GM12872 (cell line): ENCODE measurements around the gene SMIM26.

ENCODE experiments used
- CTCF ChIP-seq: IDR thresholded peaks from 3 replicates; pipeline ENCODE4 v1.5.1; 2011; ENCODE audit warnings: low read depth, mild to moderate bottlenecking, low read length, moderate library complexity; ENCODE audit not compliant: insufficient read depth

Gene SMIM26

DNA sequence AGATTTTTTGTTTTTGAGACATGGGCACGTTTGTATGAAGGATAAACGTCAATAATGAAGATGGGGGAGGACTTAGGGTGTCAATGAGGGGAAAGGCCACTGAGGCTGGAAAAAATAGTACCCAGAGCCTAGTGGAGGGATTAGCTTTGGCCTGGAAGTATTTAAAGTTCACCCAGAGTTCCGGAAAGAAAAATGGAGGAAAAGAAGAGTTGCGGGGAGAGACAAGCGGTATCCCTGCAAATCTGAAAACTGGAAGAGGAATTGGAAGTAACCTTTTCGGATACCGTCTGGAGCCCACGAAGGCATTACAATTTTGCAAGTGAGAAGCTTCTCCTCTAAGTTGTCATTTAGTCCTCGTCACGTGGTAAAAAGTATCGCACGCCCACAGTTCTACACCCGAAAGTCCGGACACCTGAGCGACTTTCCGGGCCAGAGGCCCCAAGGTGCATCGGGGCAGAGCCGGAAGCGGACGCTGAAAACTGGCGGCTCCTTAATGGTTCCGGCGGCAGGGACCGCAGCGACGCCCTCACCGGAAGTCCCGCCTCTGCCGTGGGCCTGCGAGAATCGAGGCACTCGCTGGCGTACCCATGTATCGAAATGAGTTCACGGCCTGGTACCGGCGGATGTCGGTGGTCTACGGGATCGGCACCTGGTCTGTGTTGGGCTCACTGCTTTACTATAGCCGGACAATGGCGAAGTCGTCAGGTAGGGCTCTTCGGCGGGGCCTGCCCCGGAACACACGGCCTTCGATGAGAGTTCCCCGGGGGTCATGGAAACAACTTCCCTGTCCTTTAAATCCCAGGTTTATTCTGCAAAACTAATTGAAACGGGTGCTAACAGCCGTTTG, at the start of gene SMIM26:
TSS of gene SMIM26 (plus strand) at position 541 of the 847 bp plus-strand sequence. CDS start at position 588, 47 bp downstream.
- TF ChIP-seq CTCF, result no peak

DNA sequence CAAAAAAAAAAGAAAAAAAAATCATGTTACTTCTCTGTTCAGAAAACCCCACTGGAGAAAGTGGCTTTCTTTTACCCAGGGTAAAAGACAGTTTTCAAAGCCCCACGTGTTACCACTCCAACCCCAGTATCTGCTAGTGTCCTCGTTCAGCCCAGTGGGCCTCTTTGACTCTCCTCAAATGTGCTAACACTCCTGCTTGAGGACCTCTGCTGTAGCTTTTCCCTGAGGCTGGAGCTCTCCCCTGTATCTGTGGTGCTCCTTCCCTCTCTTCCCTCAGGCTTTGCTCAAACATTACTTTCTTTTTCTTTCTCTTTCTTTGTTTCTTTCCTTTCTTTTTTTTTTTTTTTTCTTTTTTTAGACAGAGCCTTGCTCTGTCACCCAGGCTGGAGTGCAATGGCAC, 44.2 kb upstream of the SMIM26 start:
- TF ChIP-seq CTCF, result no peak

DNA sequence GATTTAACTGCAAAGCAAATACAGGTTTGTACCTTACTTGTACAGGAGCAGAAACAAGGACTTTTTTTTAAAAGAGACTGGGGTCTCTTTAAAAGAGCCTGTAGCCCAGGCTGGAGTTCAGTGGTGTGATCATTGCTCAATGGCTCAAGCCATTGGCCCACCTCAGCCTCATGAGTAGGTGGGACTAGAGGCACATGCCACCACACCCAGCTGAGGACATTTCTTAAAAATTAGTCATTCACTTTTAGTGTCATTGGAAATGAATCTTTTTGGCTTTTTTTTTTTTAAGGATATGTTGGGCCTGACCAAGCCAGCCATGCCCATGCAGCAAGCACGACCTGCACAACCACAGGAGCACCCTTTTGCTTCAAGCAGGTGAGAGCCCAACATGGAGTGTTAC, 42.6 kb upstream of the SMIM26 start:
- TF ChIP-seq CTCF, result no peak

GRCh38 chr20:18527339-18527738, 39.9 kb upstream of the SMIM26 start:
- TF ChIP-seq CTCF, result no peak

DNA sequence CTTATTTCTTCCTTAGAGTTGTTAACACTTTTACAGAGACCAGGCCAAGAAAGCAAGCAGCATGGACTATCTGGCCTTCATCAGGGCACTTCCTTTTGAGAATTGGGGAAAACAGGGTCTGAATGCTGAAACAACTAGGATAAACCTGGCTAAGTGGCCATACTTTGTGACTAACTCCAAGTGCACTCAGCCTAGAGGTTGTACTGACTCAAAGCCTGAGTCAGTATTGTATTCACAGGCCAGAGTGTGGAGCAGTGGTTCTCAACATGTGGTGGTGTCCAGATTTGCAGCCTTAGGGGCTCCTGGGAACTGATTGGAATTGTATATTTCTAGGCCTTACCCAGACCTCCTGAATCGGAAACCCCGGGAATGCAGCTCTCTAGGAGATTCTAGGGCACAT, 39.4 kb upstream of the SMIM26 start:
- TF ChIP-seq CTCF, result no peak

- TF ChIP-seq CTCF, result no peak
Observed at GRCh38 chr20:18529041-18529440, 38.2 kb upstream of the SMIM26 start.

- TF ChIP-seq CTCF, result no peak
Observed at GRCh38 chr20:18532626-18533025, 34.6 kb upstream of the SMIM26 start.
